Tibial nerve (tissue), 3 donors: Measurements from ENCODE around the gene SHISA8.

Experiments
- POLR2A ChIP-seq, 2 donors: fragments of 450-650 bp; IDR thresholded peaks; one replicate each; pipeline ENCODE4 v1.6.1; 2017; ENCODE audit warnings: antibody characterized with exemption in 2 of 2, mild to moderate bottlenecking in 2 of 2, moderate library complexity in 2 of 2
- TF ChIP-seq, protein P1 (sequence below), 5 experiments: fragments of 200-600 bp in 3 of 5; fragments of 450-650 bp in 2 of 5; sonication (generic) in 3 of 5; IDR thresholded peaks; one replicate each; pipeline ENCODE4 v1.5.1; 2016 to 2019; ENCODE audit warnings: antibody characterized with exemption in 5 of 5, mild to moderate bottlenecking in 3 of 5, moderate library complexity in 2 of 5

DNA sequence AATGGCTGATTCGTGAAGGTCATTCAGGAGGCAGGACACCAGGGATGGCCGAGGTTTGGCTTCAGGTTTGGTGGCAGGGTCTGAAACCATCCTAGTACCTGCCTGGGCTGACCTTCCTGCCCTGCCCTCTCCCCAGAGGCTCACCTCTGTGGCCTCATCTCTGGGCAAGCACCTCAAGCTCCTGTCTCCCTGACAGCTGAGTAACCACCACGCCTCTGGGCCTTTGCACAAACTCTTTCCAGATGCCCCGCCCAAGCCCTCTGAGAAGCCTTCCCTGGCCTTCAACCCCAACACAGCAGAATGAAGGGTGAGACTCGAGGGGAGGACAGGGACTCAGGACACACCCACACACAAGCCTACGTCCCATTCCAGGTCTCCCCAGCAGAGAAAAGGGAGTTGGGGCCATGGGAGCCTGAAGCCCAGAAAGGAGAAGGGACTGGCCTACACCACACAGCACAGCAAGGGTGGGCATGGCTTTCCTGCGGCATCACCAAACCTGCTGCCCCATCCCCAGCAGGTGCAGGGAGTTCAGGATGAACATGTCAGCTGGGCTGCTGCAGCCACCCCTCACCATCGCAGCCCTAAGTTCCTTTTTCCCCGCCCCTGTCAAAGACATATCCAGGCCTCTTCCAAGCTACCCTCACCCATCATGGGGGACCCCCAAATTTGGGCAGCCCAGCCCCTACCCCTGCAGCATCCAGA, 2.4 kb downstream of the SHISA8 start:
- TF ChIP-seq, protein P1, sequence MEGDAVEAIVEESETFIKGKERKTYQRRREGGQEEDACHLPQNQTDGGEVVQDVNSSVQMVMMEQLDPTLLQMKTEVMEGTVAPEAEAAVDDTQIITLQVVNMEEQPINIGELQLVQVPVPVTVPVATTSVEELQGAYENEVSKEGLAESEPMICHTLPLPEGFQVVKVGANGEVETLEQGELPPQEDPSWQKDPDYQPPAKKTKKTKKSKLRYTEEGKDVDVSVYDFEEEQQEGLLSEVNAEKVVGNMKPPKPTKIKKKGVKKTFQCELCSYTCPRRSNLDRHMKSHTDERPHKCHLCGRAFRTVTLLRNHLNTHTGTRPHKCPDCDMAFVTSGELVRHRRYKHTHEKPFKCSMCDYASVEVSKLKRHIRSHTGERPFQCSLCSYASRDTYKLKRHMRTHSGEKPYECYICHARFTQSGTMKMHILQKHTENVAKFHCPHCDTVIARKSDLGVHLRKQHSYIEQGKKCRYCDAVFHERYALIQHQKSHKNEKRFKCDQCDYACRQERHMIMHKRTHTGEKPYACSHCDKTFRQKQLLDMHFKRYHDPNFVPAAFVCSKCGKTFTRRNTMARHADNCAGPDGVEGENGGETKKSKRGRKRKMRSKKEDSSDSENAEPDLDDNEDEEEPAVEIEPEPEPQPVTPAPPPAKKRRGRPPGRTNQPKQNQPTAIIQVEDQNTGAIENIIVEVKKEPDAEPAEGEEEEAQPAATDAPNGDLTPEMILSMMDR (IDR thresholded peaks at IDR 0.05) = no peak
- no peak for TF ChIP-seq POLR2A (IDR thresholded peaks at IDR 0.05)
